ENCODE measurements around the gene PDLIM3.
"Not testable (repeated sequence)": the region's sequence is repeated elsewhere in the genome, so short reads cannot be mapped to it uniquely, and the experiment has no call there.

Gene PDLIM3

GRCh38 chr4:185565696-185566095 lies 30.4 kb upstream of the PDLIM3 start:
- DNase-seq (ENCODE audit: insufficient read length, low spot score) (no peak), FAIRE-seq (no peak)
- no peak for TF ChIP-seq CTCF (IDR thresholded peaks at IDR 0.05; ENCODE audit: insufficient read depth, missing control alignments)

- no peak for DNase-seq (ENCODE audit: insufficient read length, low spot score)
- TF ChIP-seq CTCF (IDR thresholded peaks at IDR 0.05; ENCODE audit: insufficient read depth, missing control alignments) = no peak
- FAIRE-seq = no peak
Observed at GRCh38 chr4:185564349-185564748, 29.0 kb upstream of the PDLIM3 start.

- DNase-seq (ENCODE audit: insufficient read length, low spot score) (no peak), FAIRE-seq (no peak)
- no peak for TF ChIP-seq CTCF (IDR thresholded peaks at IDR 0.05; ENCODE audit: insufficient read depth, missing control alignments)
Observed at GRCh38 chr4:185562531-185562930, 27.2 kb upstream of the PDLIM3 start.

GRCh38 chr4:185560316-185560715 lies 25.0 kb upstream of the PDLIM3 start:
- FAIRE-seq (no peak), DNase-seq (ENCODE audit: insufficient read length, low spot score) (no peak)
- TF ChIP-seq CTCF (IDR thresholded peaks at IDR 0.05; ENCODE audit: insufficient read depth, missing control alignments) = no peak

- no peak for FAIRE-seq
Observed at GRCh38 chr4:185559915-185560281, 24.6 kb upstream of the PDLIM3 start.

GRCh38 chr4:185559251-185559914 lies 24.1 kb upstream of the PDLIM3 start:
- not testable (repeated sequence) for FAIRE-seq

More at GRCh38 chr4:185559915-185560281, 24.6 kb upstream of the PDLIM3 start:
- no peak for DNase-seq (ENCODE audit: insufficient read length, low spot score)
- TF ChIP-seq CTCF (IDR thresholded peaks at IDR 0.05; ENCODE audit: insufficient read depth, missing control alignments) = no peak

GRCh38 chr4:185554365-185555126 lies 19.2 kb upstream of the PDLIM3 start:
- no peak for TF ChIP-seq CTCF (IDR thresholded peaks at IDR 0.05; ENCODE audit: insufficient read depth, missing control alignments)
- FAIRE-seq (no peak), DNase-seq (ENCODE audit: insufficient read length, low spot score) (no peak)

More at GRCh38 chr4:185559251-185559914, 24.1 kb upstream of the PDLIM3 start:
- not testable (repeated sequence) for DNase-seq (ENCODE audit: insufficient read length, low spot score)
